Activated CD8-positive, alpha-beta memory T cell treated with anti-CD3 and anti-CD28 coated beads, Interleukin-2, amount 50 U/mL, for 4 hours (primary cell): ENCODE results near the gene UTP14C.
A peak's percentile ranks its signal among the peaks of the same experiment; 100 is the strongest.
"Not testable (repeated sequence)": the region's sequence is repeated elsewhere in the genome, so short reads cannot be mapped to it uniquely, and the experiment has no call there.

Source experiments
- DNase-seq: peaks from one replicate; pipeline ENCODE4 v3.0.0-alpha.2; 2020

UTP14C gene

GRCh38 chr13:52048516-52048915 is 24.0 kb downstream of the UTP14C start:
- no peak for DNase-seq

GRCh38 chr13:52051400-52051799 is 26.9 kb downstream of the UTP14C start:
- DNase-seq, result no peak

- no peak for DNase-seq
Observed at GRCh38 chr13:52053460-52053859, 29.0 kb downstream of the UTP14C start.

GRCh38 chr13:52061064-52061463 is 36.6 kb downstream of the UTP14C start:
- not testable (repeated sequence) for DNase-seq

DNA sequence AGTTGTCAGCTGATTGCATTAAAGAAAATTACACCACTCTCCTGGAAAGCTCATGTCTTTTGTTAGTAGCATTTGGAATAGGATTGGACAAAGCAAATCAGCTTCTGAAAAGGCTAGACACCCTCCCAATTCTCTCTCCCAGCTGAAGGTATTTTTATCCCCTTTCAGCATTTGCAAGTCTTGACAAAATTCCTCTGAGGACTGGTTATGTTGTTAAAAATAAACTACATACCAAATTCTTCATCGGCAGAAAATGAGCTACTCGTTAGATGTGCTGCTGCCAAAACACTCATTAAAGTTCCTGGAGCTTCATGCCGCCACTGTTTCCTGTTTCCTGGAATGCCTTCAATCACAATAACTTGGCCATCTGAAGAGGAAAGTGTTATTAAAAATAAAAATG is 37.1 kb downstream of the UTP14C start:
- no peak for DNase-seq

DNA sequence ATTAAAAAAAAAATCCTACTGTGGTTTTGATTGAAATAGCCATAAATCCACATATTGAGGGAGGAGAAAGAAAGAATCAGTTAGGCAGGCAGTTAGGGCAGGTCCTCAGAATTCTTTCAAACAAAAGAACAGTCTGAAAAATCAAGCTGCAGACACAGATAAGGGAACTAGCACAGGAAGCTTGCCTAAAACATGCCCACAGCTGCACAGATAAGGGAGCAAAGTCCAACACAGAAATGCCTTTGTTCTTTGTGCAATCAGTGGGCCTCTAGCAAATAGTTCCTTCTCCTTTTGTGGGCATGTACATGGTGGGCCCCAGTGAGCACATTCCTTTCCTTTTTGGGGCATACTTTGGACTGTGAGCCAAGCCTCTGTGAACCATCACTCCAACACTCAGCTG is 42.7 kb downstream of the UTP14C start:
- no peak for DNase-seq

GRCh38 chr13:52070929-52071523 is 46.5 kb downstream of the UTP14C start:
- DNase-seq, result peak; percentile 18
